SW480 (cell line): Measurements from ENCODE around the gene RGS1.
A peak's percentile ranks its signal among the peaks of the same experiment; 100 is the strongest.

Experiments
- DNase-seq: peaks from one replicate; pipeline ENCODE4 v3.0.0-alpha.2; 2016; ENCODE audit warnings: low spot score

The RGS1 gene

DNA sequence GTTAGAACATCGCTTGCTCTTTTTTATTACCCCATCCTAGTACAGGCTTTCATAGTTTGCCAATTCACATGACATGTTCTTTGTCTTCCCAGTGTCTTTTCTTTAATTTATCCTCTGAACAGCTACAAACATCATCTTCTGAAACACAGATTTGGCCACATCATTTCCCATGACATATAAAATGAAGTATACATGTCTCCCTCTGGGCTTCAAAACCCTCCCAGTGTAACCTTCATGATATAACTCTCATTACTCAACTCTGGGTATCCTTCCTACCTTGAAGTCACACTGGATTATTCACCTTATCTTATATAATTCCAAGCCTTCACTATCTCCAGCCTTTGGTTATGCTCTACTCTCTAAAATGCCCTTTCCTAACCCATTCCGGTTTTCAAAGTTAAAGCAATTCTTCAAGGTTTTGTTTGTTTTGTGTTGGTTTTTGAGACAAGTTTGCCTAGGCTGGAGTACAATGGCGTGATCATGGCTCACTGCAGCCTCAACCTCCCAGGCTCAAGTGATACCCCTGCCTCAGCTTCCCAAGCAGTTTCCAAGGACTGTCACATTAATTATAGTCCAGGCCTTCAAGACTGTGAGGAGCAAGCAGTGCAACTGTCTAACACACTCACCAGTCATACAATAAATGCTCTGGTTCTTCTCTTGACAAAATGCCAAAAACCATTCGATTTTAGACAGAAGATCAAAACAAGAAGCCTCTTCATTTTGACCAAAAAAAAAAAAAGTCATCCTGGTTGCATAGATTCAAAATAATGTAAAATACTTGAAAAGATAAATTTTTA, 5.8 kb downstream of the RGS1 start:
- DNase-seq, result no peak

DNA sequence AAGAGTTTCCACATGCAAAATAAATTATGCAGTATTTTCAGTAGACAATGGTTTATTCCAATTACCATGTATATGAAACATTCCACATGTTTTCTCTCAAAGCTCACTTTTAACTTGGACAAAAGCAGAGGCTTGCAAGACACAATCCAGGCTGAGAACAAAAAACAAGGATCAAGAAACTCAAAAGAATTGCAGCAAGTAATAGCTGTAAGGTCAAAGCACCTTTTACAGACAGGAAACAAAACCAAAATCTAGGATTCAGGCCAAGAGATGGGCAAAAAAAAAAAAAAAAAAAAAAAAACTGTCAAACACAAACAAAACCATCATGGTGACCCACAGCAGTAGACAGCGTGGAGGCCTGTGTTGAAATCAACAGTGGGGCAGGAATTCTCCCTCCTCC, 9.3 kb downstream of the RGS1 start:
- DNase-seq, result no peak

DNA sequence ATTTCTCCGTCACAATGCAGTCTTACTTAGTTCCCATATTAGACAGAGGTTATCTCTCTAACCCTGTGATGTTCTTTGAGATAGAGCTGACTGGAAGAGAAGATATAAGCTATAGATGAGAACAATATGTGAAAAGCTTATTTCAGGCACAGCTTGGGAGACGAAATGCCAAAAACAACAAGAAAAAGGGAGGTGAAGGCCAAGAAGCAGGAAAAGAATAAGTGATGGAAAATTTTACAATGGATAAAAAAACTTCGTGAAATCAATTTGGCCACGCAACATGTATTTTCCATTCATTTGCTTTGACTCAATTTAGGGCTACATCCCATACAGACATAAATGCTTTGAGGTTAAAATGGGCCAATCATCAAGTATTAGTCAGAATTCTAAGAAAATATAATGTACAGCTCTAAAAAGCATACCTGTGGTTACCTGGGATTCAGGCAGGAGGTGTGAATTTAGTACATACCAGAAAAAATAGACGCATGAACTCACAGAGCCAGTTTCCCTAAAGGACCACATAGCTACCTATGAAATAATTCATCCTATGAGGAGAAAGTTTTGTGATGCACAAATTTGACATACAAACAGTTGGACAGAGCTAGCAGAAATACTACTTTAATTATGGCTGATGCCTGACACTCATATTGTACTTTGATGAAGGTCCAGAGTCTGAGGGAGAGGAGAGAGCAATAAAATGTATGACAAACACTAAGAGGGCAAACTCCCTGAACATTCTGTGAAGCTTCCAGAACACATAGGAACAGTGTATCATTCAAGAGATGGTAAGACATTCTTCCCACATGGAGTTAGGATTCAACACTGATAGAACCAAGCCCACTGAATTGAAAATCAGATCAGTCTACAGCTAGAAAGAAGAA, 12.1 kb downstream of the RGS1 start:
- no peak for DNase-seq

DNA sequence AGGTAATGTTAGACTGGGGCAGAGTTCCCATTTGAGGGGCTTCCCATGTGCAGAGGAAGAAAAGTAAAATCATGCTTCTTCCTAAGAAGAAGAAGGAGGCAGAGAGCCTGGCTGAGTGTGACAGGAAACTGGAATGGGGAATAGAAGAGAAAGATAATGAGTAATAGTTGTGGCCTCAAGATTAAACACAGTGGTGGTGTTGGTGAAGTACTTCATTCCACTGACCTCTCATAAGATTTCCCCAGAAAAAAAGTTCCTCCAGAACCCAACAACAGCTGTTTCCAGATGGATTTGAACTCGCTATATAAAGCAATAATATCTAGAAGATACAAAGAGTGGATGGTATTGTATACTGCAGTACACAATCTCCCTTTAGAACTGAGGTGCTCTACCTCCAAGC, 13.0 kb downstream of the RGS1 start:
- no peak for DNase-seq

DNA sequence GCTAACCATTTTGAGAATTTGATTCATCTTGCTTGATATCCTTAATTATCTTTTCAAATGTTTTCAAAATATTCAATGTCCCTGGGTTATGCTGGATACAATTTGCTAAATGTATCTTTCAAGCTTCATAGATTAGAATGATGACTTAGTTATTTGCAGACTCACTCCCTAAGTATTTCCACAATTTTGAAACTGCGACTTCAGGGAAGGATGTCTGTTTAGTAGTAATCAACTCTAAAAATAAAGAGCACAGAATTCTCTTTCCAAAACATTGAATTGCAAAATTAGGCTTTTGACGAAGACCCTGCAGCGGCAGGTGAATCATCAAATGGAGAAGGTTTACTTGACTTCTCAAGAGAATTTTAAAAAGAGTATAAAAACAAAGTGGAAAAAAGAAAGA, 14.2 kb downstream of the RGS1 start:
- DNase-seq, result no peak

DNA sequence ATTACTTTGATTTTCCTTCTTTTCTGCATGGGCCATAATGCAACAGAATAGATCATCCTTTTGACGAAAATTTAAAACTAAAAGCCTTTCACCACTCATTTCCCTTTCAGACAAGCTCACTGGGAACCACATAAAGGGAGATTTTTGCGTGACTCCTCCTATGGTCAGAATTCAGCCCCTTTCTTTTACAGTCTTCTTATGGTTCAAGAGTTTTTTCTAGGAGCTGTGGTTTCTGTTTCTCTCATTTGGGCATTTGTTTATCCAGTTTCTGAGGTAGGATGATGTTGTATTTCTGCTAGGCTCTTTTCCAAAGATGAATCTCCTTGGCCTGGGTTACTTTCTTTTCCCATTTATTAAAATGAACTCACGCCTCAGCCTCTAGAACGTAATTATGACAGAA, 16.9 kb downstream of the RGS1 start:
- no peak for DNase-seq

DNA sequence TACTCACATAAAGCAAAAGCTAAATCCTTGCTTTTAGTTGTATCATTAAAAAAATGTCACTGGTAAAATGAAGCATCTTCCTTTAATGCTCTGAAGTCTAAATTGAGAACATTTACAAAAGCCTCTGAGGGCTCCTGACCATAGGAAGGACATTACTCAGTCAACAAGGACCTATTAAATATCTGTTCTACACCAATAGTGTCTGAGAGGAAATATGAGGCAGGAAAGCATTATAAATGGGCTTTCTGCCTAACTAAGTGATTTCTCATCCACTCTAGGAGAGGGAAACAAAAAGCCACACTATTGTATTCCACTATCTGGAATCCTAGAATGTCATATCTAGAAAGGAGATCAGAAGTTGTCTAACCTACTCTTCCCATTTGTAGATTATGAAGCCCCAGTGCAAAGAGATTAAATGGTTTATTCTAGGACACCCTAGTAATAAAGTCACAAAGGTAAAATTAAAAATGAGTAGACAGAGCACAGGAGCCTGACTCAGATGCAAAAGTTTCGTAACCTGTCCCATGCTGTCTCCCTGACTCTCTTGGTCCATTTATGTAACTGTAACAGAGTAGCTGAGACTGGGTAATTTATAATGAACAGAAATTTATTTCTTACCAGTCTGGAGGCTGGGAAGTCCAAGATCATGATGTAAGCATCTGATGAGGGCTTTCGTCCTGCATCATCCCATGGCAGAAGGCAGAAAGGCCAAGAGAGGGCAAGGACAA, 17.6 kb downstream of the RGS1 start:
- DNase-seq, result no peak

DNA sequence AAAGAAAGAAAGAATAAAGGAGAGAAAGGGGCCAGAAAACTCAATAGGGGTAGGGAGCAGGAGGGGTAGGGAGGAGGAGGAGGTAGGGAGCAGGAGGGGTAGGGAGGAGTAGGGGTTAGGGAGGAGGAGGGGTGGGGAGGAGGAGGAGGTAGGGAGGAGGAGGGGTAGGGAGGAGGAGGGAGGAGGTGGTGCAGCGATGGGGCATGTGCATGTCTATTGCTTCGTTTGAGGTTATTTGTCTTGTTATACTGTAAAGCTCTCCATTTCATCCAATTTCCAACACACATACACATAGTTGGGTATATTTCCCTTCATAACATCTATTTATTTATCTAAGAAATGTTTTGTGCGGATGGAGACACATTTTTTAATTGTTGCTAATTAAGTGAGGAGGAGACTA, 19.7 kb downstream of the RGS1 start:
- no peak for DNase-seq

DNA sequence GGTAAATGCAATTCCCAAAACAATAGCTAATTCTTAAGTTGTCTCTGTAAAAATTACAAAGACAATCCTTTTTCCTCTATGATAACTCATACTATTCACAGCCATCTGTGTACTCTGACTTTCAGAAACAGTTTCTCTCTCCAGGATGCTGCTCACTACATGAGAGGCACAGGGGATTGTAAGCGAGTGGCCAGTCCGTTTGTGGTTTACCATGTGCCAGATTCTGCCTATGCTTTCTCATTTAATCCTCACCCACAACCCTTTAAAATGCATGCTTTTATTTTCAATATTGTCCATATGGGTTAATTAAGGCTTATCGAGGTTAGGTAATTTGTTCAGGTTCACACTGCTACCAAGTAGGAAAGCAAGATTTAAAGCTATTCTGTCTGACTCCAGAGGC, 23.0 kb downstream of the RGS1 start:
- DNase-seq, result no peak

DNA sequence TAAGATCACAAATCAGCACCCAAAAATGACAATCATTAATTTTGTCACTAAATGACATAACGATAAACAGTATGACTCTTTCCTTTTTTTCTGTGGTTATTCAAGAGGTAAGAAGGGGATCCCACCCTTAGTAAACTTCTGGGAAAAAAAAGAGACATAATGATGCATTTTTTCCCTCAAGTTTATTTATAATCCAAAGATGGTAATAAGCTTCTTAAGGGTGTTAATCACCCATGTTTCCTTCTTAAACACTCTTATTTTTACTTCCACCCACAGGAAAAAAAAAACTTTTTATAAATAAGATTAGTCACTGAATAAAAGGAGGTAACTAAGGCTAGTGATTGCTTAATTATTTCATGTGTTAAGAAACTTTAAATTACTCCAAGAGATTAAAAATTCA, 24.7 kb downstream of the RGS1 start:
- DNase-seq, result no peak

DNA sequence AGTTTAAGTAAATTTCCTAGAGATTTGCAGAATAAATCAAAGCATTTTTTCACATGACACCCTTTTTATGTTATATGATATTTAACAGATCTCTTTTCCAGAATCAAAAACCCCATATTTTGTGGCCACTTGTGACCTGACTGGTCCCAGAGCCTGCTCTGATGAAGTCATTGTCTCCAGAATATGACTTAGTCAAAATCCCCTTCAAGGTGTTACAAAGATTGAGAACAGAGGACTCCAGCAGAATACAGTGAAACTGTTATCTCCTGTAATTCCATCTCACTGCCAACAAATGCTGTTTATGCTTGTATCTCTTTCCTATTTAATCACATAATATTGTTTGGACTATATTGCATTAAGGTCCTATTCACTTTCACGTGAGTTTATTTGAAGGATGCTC, 25.6 kb downstream of the RGS1 start:
- DNase-seq, result no peak

DNA sequence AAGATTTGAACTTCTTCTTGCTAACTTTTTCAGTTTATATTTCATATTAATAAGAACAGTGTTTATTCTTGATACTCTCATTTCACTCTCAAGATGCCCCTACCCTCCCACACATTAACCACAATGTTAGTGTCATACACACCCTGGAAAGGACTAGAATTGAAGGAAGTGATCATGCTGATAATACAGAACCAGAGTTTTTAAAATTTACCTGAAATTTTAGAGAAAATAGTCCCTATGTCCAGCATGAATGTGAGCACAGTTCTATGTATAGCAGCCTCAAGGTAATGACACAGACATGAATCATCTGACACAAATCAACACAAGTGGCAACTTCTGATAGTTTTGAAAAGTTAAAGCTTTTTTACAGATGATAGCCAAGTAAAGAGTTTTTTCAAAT, 26.0 kb downstream of the RGS1 start:
- DNase-seq, result no peak

DNA sequence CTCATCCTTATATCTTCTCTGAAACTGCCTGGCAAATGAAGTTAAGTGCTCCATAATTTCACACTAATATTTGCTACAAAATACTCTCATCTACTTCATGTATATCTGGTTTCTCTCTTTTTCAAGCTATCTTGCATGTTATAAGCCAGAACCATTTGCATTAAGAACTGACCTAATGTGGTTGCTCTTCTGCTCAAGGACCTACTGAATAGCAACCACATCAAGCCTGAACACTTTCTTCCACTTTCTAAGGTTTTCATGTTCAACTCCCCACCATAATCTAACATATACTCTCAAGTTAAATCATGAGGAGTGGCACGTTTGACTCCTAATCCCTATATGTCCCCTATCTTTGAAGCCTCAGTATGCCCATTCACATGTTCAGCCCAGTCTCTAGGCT, 27.2 kb downstream of the RGS1 start:
- DNase-seq, result no peak

DNA sequence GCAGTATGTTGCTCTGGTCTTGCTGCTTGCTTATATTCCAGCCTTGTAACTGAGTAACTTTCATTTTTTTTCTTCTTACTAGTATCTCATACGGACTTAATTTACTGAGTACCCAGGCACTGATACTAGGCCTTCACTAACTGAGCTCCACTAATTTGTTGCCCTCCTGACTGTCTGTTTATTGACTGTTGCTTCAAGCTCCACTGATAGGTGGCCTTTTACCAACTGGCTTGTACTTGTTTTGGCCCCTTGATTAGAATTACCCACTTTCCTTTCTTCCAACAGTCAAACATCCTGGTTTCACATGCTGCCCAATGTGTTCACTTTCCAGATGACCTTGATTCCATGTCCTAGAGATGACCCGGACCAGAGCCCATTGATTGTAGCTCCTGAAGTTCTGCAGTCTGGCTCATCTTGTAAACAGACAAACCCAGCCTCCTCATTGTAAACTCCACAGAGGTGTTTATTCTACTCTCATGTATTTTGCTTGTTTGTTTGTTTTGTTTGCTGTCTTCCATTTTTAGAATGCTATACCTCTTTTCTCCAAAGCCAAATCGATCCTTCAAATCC, 27.7 kb downstream of the RGS1 start:
- no peak for DNase-seq

DNA sequence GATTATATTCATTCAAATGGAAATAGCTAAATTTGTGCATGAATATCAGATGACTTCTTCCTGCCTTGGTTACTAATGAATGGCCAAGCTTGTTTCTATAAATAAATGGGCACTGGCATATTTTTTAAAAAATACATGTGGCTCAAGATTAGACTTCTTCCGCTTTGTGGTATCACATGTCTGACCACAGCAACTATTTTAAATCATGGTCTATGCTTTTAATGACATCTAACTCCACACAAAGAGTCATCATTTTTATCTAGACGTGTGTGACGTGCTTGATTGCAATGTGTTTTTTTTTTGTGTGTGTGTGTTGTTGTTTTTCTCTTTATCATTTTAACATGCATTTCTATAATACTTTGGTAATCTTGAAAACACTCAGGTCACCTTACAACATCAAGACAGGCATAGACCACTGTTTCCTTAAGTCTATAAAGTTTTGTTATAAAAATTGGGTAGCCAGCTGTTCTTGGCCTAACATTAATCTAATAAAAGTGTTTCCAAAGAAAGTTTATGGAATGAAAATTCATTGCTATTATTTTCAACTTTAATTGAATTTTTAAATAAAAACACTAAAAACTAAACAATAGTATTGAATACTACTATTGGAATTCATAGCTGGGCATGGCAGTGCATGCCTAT, 29.5 kb downstream of the RGS1 start:
- DNase-seq, result no peak

DNA sequence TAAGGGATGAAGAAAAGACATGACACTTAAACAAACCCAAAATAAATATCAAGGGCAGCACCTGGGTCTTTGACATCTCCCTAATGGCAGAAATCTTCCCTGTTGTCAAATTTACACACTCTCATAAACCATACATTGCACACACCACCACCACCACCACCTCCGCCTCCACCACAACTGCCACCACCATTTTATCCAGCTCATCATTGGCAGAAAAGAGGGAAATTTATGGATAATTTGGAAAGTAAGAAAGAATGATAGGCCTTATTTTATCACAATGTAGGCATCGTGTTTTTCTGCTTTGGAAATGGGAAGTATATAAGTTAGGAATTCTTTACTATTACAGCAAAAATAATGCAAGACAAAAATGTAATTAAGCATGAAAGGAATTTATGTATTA, 33.1 kb downstream of the RGS1 start:
- no peak for DNase-seq

DNA sequence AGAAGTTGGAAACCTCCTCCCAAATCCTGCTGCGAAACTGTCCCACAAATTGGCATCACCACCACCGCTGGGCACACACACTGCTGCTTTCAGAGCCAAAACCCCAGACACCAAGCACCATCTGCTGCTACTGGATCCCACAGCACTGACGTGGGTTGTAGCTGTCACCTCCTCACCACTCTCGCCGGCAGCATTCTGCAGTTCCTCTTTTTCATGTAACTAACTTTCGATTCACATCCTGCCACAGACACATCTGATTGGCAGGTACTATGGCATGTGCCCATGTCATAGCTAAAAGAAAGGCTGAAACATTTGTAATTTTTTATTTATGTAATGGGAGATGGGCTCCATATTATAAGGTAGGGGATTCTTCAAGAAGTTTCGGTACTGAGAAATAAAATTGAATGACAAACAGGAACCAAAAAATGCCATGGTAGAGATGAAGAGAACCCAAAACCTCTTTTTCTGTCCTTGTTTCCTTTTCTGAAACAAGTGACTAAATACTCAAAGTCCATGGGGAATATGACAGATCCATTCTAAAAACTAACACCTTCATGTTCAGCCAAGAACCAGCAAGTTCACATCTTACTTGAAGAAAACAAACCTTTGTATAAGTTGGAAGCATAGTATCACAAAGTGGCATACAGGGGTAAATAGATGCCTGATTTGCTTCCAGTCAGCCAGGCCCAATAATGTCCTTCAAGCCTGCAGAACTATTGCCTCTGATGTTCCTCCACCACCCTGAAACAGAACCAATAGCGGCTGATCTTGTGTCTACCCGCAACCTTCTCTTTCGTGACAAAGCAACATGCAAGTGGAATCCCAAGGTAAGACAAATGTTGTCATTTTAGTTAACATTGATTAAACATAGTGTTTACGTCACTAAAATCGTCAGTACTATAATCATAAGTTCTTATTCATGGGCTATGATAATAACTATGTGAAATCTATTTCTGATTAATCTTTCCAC, 33.8 kb downstream of the RGS1 start:
- no peak for DNase-seq

DNA sequence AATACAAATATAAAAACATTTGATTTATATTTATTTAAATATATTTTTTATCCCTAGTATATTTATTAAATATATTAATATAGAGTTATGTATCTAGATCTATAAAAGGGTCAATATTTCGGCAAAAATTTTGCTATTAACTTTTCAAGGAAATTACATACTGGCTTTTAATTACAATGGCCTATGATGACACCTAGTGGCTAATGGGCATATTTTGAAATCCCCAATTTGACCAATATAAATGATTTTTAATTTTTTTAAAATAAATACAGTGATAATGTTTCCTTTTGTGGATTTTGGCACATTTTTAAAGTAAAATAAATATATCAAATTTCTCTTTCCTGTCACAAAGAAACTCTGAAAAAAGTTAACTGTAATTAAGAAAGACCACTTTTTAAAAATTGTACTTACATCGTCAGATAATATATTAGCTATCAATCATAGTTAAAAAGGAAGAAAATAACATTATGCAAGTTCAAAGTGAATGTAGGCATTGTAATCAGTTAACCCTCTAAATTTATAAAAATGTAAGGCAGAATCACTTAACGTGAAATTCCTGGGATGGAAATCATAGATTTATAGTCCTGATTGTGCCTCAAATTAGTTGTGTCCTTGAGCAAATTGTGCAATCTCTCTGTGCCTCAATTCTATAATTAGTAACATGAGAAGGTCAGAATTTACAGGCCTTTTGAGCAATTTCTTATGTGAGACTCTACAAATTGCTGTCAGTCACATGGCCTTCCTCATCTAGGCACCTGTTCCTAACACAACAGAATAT, 34.7 kb downstream of the RGS1 start:
- DNase-seq, result peak; percentile 5

DNA sequence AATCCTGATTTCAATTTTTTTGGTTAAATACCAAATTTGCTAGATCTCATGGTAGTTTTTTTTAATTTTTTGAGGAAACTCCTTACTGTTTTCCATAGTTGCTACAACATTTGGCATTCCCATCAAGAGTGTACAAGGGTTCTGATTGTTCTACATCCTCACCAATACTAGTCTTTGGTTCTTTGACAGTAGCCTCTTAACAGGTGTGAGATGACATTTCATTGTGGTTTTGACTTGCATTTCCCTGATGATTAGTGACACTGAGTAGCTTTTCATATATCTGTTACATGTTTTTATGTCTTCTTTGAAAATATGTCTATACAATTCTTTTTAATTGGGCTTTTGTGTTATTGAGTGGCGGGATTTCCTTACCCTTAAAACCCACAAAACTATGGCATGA, 39.5 kb downstream of the RGS1 start:
- DNase-seq, result no peak

DNA sequence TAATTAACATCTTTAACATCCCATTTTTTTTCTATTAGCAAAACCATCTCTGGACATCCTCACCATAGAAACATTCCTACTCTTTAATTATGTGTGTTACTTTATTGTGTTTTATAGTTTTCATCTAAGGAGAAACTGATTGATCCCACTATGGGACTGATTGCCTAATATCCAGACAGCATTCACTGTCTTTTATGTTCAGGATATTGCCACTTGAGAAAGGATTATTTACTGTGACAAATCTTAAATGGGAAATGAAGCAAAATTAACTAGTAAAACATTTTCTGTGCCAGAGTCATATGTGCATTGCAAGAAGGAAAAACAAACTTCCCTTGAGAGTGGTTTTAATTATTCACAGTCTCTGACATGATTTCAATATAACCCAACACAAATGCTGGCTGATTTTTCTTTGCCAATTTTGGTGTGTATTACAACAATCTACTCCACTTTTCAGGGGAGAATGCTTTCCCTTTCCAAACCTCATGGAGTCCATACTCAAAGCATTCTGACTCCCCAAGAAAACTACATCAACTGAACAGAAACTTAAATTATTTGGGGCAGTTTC, 44.6 kb downstream of the RGS1 start:
- no peak for DNase-seq
